T-helper 17 cell (primary cell): Measurements from ENCODE around the gene PLCG2. TPM values are rescaled to one million over a fixed set of nuclear protein-coding genes. Genes with fewer than 3 reads are reported as not detected.

Experiments used
- ATAC-seq: fragments of 150-1000 bp; cut with Tn5 transposase; 2 replicates; pipeline ENCODE4 v1.10.0; 2021; ENCODE audit warnings: mild to moderate bottlenecking, moderate library complexity
- DNase-seq, 3 donors: peaks; one replicate each; pipeline versions ENCODE4 v3.0.0 to v3.0.0-alpha.2; 2020 to 2021
- H3K9me3 ChIP-seq: one replicate; pipeline ENCODE4 v1.7.0; 2013; ENCODE audit warnings: low read length, mild to moderate bottlenecking; ENCODE audit not compliant: control insufficient read depth, poor library complexity, severe bottlenecking
- H3K27ac Mint-ChIP-seq: one replicate; pipeline ENCODE4 v1.8.0; 2022; ENCODE audit warnings: mild to moderate bottlenecking, moderate library complexity, mixed read lengths
- H3K27me3 Mint-ChIP-seq: one replicate; pipeline ENCODE4 v1.8.0; 2022; ENCODE audit warnings: mixed read lengths
- H3K36me3 Mint-ChIP-seq: one replicate; pipeline ENCODE4 v1.8.0; 2022; ENCODE audit warnings: low read depth, mixed read lengths
- H3K4me1 Mint-ChIP-seq: one replicate; pipeline ENCODE4 v1.8.0; 2022; ENCODE audit warnings: mild to moderate bottlenecking, mixed read lengths
- H3K4me3 Mint-ChIP-seq: one replicate; pipeline ENCODE4 v1.8.0; 2022; ENCODE audit warnings: mild to moderate bottlenecking, moderate library complexity, mixed read lengths
- total RNA-seq, 4 donors: library from RNA in 2 of 4; stranded (reverse) in 2 of 4; gene quantifications; one replicate each; pipeline ENCODE4 v1.2.3 and lab custom pipeline; 2022 to 2026

PLCG2 gene
- total RNA-seq, 2 donors from 2014 or later = 4.2 to 16.2 TPM

GRCh38 chr16:81817296-81817695 is 38.2 kb downstream of the PLCG2 start:
- H3K4me1 Mint-ChIP-seq = peaks cover 7% of the 10 kb centered on the region
- ATAC-seq = peak; percentile 66
- no peak overlapping the region for H3K27ac Mint-ChIP-seq

GRCh38 chr16:81817789-81818567 is 38.9 kb downstream of the PLCG2 start:
- Mint-ChIP-seq H3K4me1 (peaks cover 7% of the 10 kb centered on the region), H3K27ac (no peak overlapping the region), H3K36me3 (no peaks in the 10 kb centered on the region), H3K27me3 (peaks cover 12% of the 10 kb centered on the region), H3K4me3 (no peak overlapping the region)
- ATAC-seq (peak; percentile 65), DNase-seq (no peak)
- H3K9me3 ChIP-seq = no peaks in the 10 kb centered on the region

More at GRCh38 chr16:81817296-81817695, 38.2 kb downstream of the PLCG2 start:
- H3K9me3 ChIP-seq = no peaks in the 10 kb centered on the region
- Mint-ChIP-seq H3K4me3 (no peak overlapping the region), H3K36me3 (no peaks in the 10 kb centered on the region), H3K27me3 (peaks cover 11% of the 10 kb centered on the region)
- DNase-seq = no peak

GRCh38 chr16:81818568-81818896 is 39.4 kb downstream of the PLCG2 start:
- H3K27me3 Mint-ChIP-seq = peaks cover 12% of the 10 kb centered on the region
- H3K4me3 Mint-ChIP-seq = no peak overlapping the region
- DNase-seq (no peak), ATAC-seq (no peak)
- no peak overlapping the region for H3K27ac Mint-ChIP-seq
- H3K9me3 ChIP-seq = no peaks in the 10 kb centered on the region
- H3K4me1 Mint-ChIP-seq = peaks cover 7% of the 10 kb centered on the region
- no peaks in the 10 kb centered on the region for H3K36me3 Mint-ChIP-seq

GRCh38 chr16:81818905-81819304 is 39.8 kb downstream of the PLCG2 start:
- Mint-ChIP-seq H3K4me3 (no peak overlapping the region), H3K4me1 (peaks cover 7% of the 10 kb centered on the region), H3K27me3 (peaks cover 12% of the 10 kb centered on the region), H3K36me3 (no peaks in the 10 kb centered on the region), H3K27ac (no peak overlapping the region)
- no peaks in the 10 kb centered on the region for H3K9me3 ChIP-seq
- DNase-seq (no peak), ATAC-seq (no peak)

- Mint-ChIP-seq H3K4me3 (no peak overlapping the region), H3K36me3 (peaks cover 3% of the 10 kb centered on the region), H3K4me1 (peaks cover 7% of the 10 kb centered on the region), H3K27ac (no peak overlapping the region), H3K27me3 (peaks cover 12% of the 10 kb centered on the region)
- no peak for DNase-seq
- ATAC-seq = peak; percentile 32
- H3K9me3 ChIP-seq = no peaks in the 10 kb centered on the region
These were observed 42.5 kb downstream of the PLCG2 start for GRCh38 chr16:81821436-81822128.

- ATAC-seq = peak; percentile 63
- peaks cover 3% of the 10 kb centered on the region for H3K36me3 Mint-ChIP-seq
- no peak overlapping the region for H3K27ac Mint-ChIP-seq
- peaks cover 12% of the 10 kb centered on the region for H3K27me3 Mint-ChIP-seq
- H3K4me1 Mint-ChIP-seq = peaks cover 1% of the 10 kb centered on the region
- H3K4me3 Mint-ChIP-seq = no peak overlapping the region
- no peaks in the 10 kb centered on the region for H3K9me3 ChIP-seq
- no peak for DNase-seq
These were observed 44.0 kb downstream of the PLCG2 start for GRCh38 chr16:81823111-81823510.

GRCh38 chr16:81823734-81824133 is 44.6 kb downstream of the PLCG2 start:
- H3K9me3 ChIP-seq = no peaks in the 10 kb centered on the region
- no peak overlapping the region for H3K4me3 Mint-ChIP-seq
- H3K27me3 Mint-ChIP-seq = peaks cover 12% of the 10 kb centered on the region
- H3K27ac Mint-ChIP-seq = no peak overlapping the region
- H3K4me1 Mint-ChIP-seq = no peaks in the 10 kb centered on the region
- ATAC-seq (no peak), DNase-seq (no peak)
- peaks cover 3% of the 10 kb centered on the region for H3K36me3 Mint-ChIP-seq

GRCh38 chr16:81826523-81826922 is 47.4 kb downstream of the PLCG2 start:
- H3K27me3 Mint-ChIP-seq = peaks cover 18% of the 10 kb centered on the region
- ATAC-seq = no peak
- no peak overlapping the region for H3K4me3 Mint-ChIP-seq
- H3K36me3 Mint-ChIP-seq = peaks cover 3% of the 10 kb centered on the region
- no peaks in the 10 kb centered on the region for H3K9me3 ChIP-seq
- H3K4me1 Mint-ChIP-seq = peaks cover 3% of the 10 kb centered on the region
- DNase-seq = no peak
- no peak overlapping the region for H3K27ac Mint-ChIP-seq

GRCh38 chr16:81830845-81831540 is 51.9 kb downstream of the PLCG2 start:
- Mint-ChIP-seq H3K27me3 (peaks cover 30% of the 10 kb centered on the region), H3K27ac (no peak overlapping the region), H3K4me3 (no peak overlapping the region), H3K36me3 (no peaks in the 10 kb centered on the region), H3K4me1 (peaks cover 12% of the 10 kb centered on the region)
- ATAC-seq = no peak
- no peak for DNase-seq
- no peaks in the 10 kb centered on the region for H3K9me3 ChIP-seq

- H3K36me3 Mint-ChIP-seq = no peaks in the 10 kb centered on the region
- H3K27ac Mint-ChIP-seq = no peak overlapping the region
- H3K27me3 Mint-ChIP-seq = peaks cover 37% of the 10 kb centered on the region
- peak; percentile 65 for ATAC-seq
- no peak overlapping the region for H3K4me3 Mint-ChIP-seq
- DNase-seq = no peak
- peaks cover 12% of the 10 kb centered on the region for H3K4me1 Mint-ChIP-seq
- H3K9me3 ChIP-seq = no peaks in the 10 kb centered on the region
These were observed 52.6 kb downstream of the PLCG2 start for GRCh38 chr16:81831722-81832126.

GRCh38 chr16:81832801-81833547 is 53.9 kb downstream of the PLCG2 start:
- ATAC-seq (no peak), DNase-seq (no peak)
- H3K4me3 Mint-ChIP-seq = no peak overlapping the region
- no peaks in the 10 kb centered on the region for H3K9me3 ChIP-seq
- peaks cover 12% of the 10 kb centered on the region for H3K4me1 Mint-ChIP-seq
- H3K27me3 Mint-ChIP-seq = peaks cover 48% of the 10 kb centered on the region
- H3K36me3 Mint-ChIP-seq = no peaks in the 10 kb centered on the region
- H3K27ac Mint-ChIP-seq = no peak overlapping the region

GRCh38 chr16:81833751-81834150 is 54.7 kb downstream of the PLCG2 start:
- H3K27ac Mint-ChIP-seq = no peak overlapping the region
- DNase-seq = no peak
- no peaks in the 10 kb centered on the region for H3K36me3 Mint-ChIP-seq

GRCh38 chr16:81834868-81835267 is 55.8 kb downstream of the PLCG2 start:
- Mint-ChIP-seq H3K27me3 (peaks cover 43% of the 10 kb centered on the region), H3K36me3 (no peaks in the 10 kb centered on the region), H3K4me3 (no peak overlapping the region), H3K27ac (no peak overlapping the region), H3K4me1 (peaks cover 9% of the 10 kb centered on the region)
- ATAC-seq (no peak), DNase-seq (no peak)
- no peaks in the 10 kb centered on the region for H3K9me3 ChIP-seq

More at GRCh38 chr16:81833751-81834150, 54.7 kb downstream of the PLCG2 start:
- H3K4me3 Mint-ChIP-seq = no peak overlapping the region
- no peaks in the 10 kb centered on the region for H3K9me3 ChIP-seq
- no peak for ATAC-seq
- peaks cover 12% of the 10 kb centered on the region for H3K4me1 Mint-ChIP-seq
- peaks cover 48% of the 10 kb centered on the region for H3K27me3 Mint-ChIP-seq
